Measurements from ENCODE around the gene GGT5.
"Not testable (repeated sequence)": the region's sequence is repeated elsewhere in the genome, so short reads cannot be mapped to it uniquely, and the experiment has no call there.

Gene GGT5

GRCh38 chr22:24182900-24183246 is 62.0 kb downstream of the GGT5 start:
- DNase-seq (ENCODE audit: low read depth in 2 of 2) = not testable (repeated sequence)

- DNase-seq (ENCODE audit: low read depth in 2 of 2) = no peak
Measured at GRCh38 chr22:24181996-24182899, 62.6 kb downstream of the GGT5 start.

- no peak for DNase-seq (ENCODE audit: low read depth in 2 of 2)
Measured at GRCh38 chr22:24181088-24181995, 63.5 kb downstream of the GGT5 start, which contains the start of gene SUSD2. SUSD2 (plus strand) TSS chr22:24181487; CDS start chr22:24181520, 33 bp downstream.

- no peak for DNase-seq (ENCODE audit: low read depth in 2 of 2)
Measured at GRCh38 chr22:24180316-24181087, 64.4 kb downstream of the GGT5 start.

- DNase-seq (ENCODE audit: low read depth in 2 of 2) = no peak
Measured at GRCh38 chr22:24179478-24180210, 65.2 kb downstream of the GGT5 start.

- DNase-seq (ENCODE audit: low read depth in 2 of 2) = no peak
Measured at GRCh38 chr22:24178502-24179440, 66.1 kb downstream of the GGT5 start.

GRCh38 chr22:24178021-24178431 is 66.9 kb downstream of the GGT5 start:
- no peak for DNase-seq (ENCODE audit: low read depth in 2 of 2)

GRCh38 chr22:24177456-24177855 is 67.4 kb downstream of the GGT5 start:
- DNase-seq (ENCODE audit: low read depth in 2 of 2) = no peak

- no peak for DNase-seq (ENCODE audit: low read depth in 2 of 2)
Measured at GRCh38 chr22:24177045-24177444, 67.8 kb downstream of the GGT5 start.

GRCh38 chr22:24176630-24177029 is 68.3 kb downstream of the GGT5 start:
- no peak for DNase-seq (ENCODE audit: low read depth in 2 of 2)

- no peak for DNase-seq (ENCODE audit: low read depth in 2 of 2)
Measured at GRCh38 chr22:24176040-24176439, 68.8 kb downstream of the GGT5 start.

- DNase-seq (ENCODE audit: low read depth in 2 of 2) = peak; percentile 30 to 47
Measured at GRCh38 chr22:24175160-24175808, 69.6 kb downstream of the GGT5 start.

GRCh38 chr22:24171822-24172221 is 73.1 kb downstream of the GGT5 start:
- DNase-seq (ENCODE audit: low read depth in 2 of 2) = no peak

GRCh38 chr22:24170632-24171031 is 74.2 kb downstream of the GGT5 start:
- no peak for DNase-seq (ENCODE audit: low read depth in 2 of 2)

- DNase-seq (ENCODE audit: low read depth in 2 of 2) = no peak
Measured at GRCh38 chr22:24170188-24170587, 74.7 kb downstream of the GGT5 start.
